ENCODE results near the gene CABP4. TPM values are rescaled to one million over a fixed set of nuclear protein-coding genes. Genes with fewer than 3 reads are reported as not detected.

CABP4 gene
- total and polyA plus RNA-seq, 10 of the 15 experiments (the other 5 are each of a cell fraction or from before 2014, with no cell fraction given): 0.04 to 0.41 (median 0.14) TPM; not detected in 2

DNA sequence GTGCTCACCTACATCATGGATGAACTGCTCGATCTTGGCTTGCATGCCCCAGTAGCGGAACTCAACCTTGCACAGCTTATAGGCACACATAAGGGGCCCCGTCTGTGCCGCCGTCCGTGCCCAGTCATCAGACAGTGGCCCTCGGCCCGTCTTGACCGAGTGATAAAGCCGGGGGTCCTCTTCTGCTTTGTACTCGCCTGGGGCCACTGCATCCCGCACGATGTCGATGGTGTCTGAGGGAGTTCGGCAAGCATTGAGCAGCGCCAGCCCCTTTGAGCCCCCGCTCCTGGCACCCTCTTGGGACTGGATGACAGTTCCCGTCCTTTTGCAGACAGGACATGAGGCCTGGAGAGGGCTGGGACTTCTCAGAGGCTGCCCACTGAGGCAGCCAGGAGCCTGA, 46.7 kb downstream of the CABP4 start:
- no peak overlapping the region for H3K4me3 ChIP-seq
- ChIA-PET POLR2A (no interaction called here), CTCF (no interaction called here), RAD21 (ENCODE audit: unreplicated experiment) (interaction anchor here (1.1 to 1.5 kb wide), 3 partner anchors 14 to 101 kb away, joined by 3 read pairs; no protein-coding TSS in a partner anchor), SMC1A (ENCODE audit: uncharacterized antibody, unreplicated experiment) (no interaction called here)
- peaks cover 0 to 3% of the 10 kb centered on the region in 2 experiments; a peak in 2 of 4 replicates for H3K36me3 ChIP-seq (ENCODE audit: control insufficient read depth in 2 of 2, insufficient read depth in 2 of 2, low read length in 1 of 2)
- BruUV-seq (replicated peaks): no TSS peak
- no peak overlapping the region for H3K27ac ChIP-seq (ENCODE audit: control insufficient read depth, insufficient read depth)
- no peaks in the 10 kb centered on the region for H3K27me3 ChIP-seq (replicated peaks in 1 of 2; ENCODE audit: control insufficient read depth in 2 of 2, insufficient read depth in 2 of 2, low read length in 1 of 2)
- H3K4me2 ChIP-seq (ENCODE audit: control insufficient read depth, insufficient read depth): no peak overlapping the region
- ATAC-seq (no peak), DNase-seq (ENCODE audit: low read depth, low spot score) (no peak), FAIRE-seq (no peak)
- H3K79me2 ChIP-seq (ENCODE audit: control insufficient read depth, insufficient read depth, low read length): peaks cover 22% of the 10 kb centered on the region
- no peak overlapping the region for H2AFZ ChIP-seq (ENCODE audit: control insufficient read depth, low read depth, low read length)
- TF ChIP-seq BACH1 (IDR thresholded peaks at IDR 0.05; ENCODE audit: borderline replicate concordance): no peak
- TF ChIP-seq, protein P1, sequence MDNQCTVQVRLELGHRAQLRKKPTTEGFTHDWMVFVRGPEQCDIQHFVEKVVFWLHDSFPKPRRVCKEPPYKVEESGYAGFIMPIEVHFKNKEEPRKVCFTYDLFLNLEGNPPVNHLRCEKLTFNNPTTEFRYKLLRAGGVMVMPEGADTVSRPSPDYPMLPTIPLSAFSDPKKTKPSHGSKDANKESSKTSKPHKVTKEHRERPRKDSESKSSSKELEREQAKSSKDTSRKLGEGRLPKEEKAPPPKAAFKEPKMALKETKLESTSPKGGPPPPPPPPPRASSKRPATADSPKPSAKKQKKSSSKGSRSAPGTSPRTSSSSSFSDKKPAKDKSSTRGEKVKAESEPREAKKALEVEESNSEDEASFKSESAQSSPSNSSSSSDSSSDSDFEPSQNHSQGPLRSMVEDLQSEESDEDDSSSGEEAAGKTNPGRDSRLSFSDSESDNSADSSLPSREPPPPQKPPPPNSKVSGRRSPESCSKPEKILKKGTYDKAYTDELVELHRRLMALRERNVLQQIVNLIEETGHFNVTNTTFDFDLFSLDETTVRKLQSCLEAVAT (IDR thresholded peaks at IDR 0.05): peak; percentile 31; the same call in 1 of the 2 replicates
- intact Hi-C loops (cut with micrococcal nuclease; ENCODE audit: unreplicated experiment) (no loop called here), in situ Hi-C loops (cut with MboI) (no loop called here)
- H4K20me1 ChIP-seq (ENCODE audit: control insufficient read depth, insufficient read depth): no peaks in the 10 kb centered on the region
- H3K9ac ChIP-seq (ENCODE audit: control insufficient read depth, insufficient read depth, low read length): no peak overlapping the region
- peaks cover 19% of the 10 kb centered on the region for H3K4me1 ChIP-seq (ENCODE audit: control insufficient read depth, insufficient read depth, low read length)
- WGBS (ENCODE audit: insufficient coverage, insufficient replicate concordance, low lambda C conversion rate, missing lambda C conversion rate): 99% methylated on average over 18 of the region's 18 CpGs
- no peaks in the 10 kb centered on the region for H3K9me3 ChIP-seq (replicated peaks; ENCODE audit: control insufficient read depth, insufficient read depth, low read length)

DNA sequence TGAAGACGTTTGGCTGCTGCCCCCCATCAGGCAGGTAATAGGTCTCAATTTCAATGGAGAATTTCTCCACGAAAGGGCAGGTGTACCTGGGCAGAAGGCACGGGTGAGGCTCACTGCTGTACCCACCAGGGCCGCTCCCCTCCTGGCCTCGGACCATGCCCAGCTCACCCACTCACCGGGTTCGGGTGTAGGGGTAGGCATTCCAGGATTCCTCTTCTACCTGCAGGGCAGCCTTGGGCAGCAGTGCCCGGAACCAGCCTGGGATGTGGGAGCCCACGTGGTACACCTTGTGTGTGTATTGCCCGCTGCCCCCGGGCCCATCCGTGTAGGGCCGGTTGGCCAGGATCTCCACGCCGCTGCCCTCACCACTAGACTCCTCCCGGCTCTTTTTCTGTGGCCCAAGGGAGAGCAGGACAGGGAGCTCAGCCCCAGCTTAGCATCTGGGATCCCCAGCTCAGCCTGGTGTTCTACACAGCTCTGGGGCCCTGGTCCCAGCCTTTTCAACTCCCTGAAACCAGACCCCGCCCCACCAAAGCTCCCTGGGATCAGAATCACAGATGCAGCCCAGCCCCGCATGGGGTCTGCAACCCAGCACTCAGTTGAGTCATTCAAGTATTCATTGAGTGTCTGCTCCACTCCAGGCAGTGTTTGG, 47.3 kb downstream of the CABP4 start:
- no peak for TF ChIP-seq NRF1 (conservative IDR thresholded peaks at IDR 0.05; ENCODE audit: low read depth, low read length)
- TF ChIP-seq, protein P2, sequence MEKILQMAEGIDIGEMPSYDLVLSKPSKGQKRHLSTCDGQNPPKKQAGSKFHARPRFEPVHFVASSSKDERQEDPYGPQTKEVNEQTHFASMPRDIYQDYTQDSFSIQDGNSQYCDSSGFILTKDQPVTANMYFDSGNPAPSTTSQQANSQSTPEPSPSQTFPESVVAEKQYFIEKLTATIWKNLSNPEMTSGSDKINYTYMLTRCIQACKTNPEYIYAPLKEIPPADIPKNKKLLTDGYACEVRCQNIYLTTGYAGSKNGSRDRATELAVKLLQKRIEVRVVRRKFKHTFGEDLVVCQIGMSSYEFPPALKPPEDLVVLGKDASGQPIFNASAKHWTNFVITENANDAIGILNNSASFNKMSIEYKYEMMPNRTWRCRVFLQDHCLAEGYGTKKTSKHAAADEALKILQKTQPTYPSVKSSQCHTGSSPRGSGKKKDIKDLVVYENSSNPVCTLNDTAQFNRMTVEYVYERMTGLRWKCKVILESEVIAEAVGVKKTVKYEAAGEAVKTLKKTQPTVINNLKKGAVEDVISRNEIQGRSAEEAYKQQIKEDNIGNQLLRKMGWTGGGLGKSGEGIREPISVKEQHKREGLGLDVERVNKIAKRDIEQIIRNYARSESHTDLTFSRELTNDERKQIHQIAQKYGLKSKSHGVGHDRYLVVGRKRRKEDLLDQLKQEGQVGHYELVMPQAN (conservative IDR thresholded peaks at IDR 0.05): no peak
- TF ChIP-seq, protein P3, sequence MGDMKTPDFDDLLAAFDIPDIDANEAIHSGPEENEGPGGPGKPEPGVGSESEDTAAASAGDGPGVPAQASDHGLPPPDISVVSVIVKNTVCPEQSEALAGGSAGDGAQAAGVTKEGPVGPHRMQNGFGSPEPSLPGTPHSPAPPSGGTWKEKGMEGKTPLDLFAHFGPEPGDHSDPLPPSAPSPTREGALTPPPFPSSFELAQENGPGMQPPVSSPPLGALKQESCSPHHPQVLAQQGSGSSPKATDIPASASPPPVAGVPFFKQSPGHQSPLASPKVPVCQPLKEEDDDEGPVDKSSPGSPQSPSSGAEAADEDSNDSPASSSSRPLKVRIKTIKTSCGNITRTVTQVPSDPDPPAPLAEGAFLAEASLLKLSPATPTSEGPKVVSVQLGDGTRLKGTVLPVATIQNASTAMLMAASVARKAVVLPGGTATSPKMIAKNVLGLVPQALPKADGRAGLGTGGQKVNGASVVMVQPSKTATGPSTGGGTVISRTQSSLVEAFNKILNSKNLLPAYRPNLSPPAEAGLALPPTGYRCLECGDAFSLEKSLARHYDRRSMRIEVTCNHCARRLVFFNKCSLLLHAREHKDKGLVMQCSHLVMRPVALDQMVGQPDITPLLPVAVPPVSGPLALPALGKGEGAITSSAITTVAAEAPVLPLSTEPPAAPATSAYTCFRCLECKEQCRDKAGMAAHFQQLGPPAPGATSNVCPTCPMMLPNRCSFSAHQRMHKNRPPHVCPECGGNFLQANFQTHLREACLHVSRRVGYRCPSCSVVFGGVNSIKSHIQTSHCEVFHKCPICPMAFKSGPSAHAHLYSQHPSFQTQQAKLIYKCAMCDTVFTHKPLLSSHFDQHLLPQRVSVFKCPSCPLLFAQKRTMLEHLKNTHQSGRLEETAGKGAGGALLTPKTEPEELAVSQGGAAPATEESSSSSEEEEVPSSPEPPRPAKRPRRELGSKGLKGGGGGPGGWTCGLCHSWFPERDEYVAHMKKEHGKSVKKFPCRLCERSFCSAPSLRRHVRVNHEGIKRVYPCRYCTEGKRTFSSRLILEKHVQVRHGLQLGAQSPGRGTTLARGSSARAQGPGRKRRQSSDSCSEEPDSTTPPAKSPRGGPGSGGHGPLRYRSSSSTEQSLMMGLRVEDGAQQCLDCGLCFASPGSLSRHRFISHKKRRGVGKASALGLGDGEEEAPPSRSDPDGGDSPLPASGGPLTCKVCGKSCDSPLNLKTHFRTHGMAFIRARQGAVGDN (IDR thresholded peaks at IDR 0.05): no peak
- BruUV-seq (replicated peaks): no TSS peak
- Histone ChIP-seq H3K79me2 (ENCODE audit: control insufficient read depth, insufficient read depth, low read length) (peaks cover 28% of the 10 kb centered on the region), H3K9me3 (replicated peaks; ENCODE audit: control insufficient read depth, insufficient read depth, low read length) (no peaks in the 10 kb centered on the region), H3K4me1 (ENCODE audit: control insufficient read depth, insufficient read depth, low read length) (peaks cover 23% of the 10 kb centered on the region), H2AFZ (ENCODE audit: control insufficient read depth, low read depth, low read length) (no peak overlapping the region), H3K4me2 (ENCODE audit: control insufficient read depth, insufficient read depth) (no peak overlapping the region), H3K4me3 (no peak overlapping the region), H4K20me1 (ENCODE audit: control insufficient read depth, insufficient read depth) (no peaks in the 10 kb centered on the region), H3K9ac (ENCODE audit: control insufficient read depth, insufficient read depth, low read length) (no peak overlapping the region), H3K27me3 (replicated peaks in 1 of 2; ENCODE audit: control insufficient read depth in 2 of 2, insufficient read depth in 2 of 2, low read length in 1 of 2) (no peaks in the 10 kb centered on the region), H3K27ac (ENCODE audit: control insufficient read depth, insufficient read depth) (no peak overlapping the region), H3K36me3 (ENCODE audit: control insufficient read depth in 2 of 2, insufficient read depth in 2 of 2, low read length in 1 of 2) (peaks cover 0 to 3% of the 10 kb centered on the region in 2 experiments; a peak in 2 of 4 replicates)
- POLR2A ChIA-PET: interaction anchor here (0.5 to 1.3 kb wide), 5 partner anchors 12 to 150 kb away, joined by 3 to 4 read pairs (median 3); partner anchors contain the start of genes POLD4 and TBC1D10C
- ATAC-seq: no peak
- FAIRE-seq: no peak
- CTCF ChIA-PET: interaction anchor here (0.6 to 0.7 kb wide), 2 partner anchors 382 to 883 kb away, joined by 3 to 5 read pairs; no protein-coding TSS in a partner anchor
- WGBS (ENCODE audit: insufficient coverage, insufficient replicate concordance, low lambda C conversion rate, missing lambda C conversion rate): 91% methylated on average over 18 of the region's 18 CpGs
- SMC1A ChIA-PET (ENCODE audit: uncharacterized antibody, unreplicated experiment): no interaction called here
- no peak for DNase-seq (ENCODE audit: low read depth, low spot score)
- RAD21 ChIA-PET (ENCODE audit: unreplicated experiment): interaction anchor here (1.1 to 1.5 kb wide), 3 partner anchors 15 to 102 kb away, joined by 3 read pairs; no protein-coding TSS in a partner anchor
- intact Hi-C loops (cut with micrococcal nuclease; ENCODE audit: unreplicated experiment): no loop called here
- in situ Hi-C loops (cut with MboI): no loop called here

Data from GM12878 (cell line).